ENCODE results near the gene MOB3B. TPM values are rescaled to one million over a fixed set of nuclear protein-coding genes. Genes with fewer than 3 reads are reported as not detected.

The MOB3B gene
- total RNA-seq, 1 donor from 2014 or later: 1.4 TPM

DNA sequence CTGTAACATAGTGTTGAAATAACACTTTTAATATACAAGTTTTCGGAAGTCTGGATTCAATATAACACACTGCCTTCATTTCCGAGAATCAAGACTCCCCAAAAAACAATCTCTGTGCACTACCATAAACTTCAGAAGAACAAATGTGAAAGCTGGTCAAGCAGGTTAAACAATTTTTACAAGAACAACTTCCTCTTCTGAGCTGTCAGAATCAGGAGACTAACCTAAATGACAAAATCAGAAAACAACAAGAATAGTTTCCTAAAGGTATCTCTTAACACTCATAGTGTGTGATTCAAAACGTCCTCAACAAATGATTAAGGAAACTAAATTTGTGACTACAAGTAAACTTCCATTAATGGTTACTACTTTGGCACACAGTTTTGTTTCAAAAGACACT lies 32.1 kb upstream of the MOB3B start:
- H3K36me3 ChIP-seq (ENCODE audit: control insufficient read depth, insufficient read depth, low read length): no peaks in the 10 kb centered on the region
- no peaks in the 10 kb centered on the region for H3K27me3 ChIP-seq (ENCODE audit: control insufficient read depth, insufficient read depth, low read length)
- H3K4me3 ChIP-seq (ENCODE audit: low read depth, low read length): no peak overlapping the region
- TF ChIP-seq, protein P1, sequence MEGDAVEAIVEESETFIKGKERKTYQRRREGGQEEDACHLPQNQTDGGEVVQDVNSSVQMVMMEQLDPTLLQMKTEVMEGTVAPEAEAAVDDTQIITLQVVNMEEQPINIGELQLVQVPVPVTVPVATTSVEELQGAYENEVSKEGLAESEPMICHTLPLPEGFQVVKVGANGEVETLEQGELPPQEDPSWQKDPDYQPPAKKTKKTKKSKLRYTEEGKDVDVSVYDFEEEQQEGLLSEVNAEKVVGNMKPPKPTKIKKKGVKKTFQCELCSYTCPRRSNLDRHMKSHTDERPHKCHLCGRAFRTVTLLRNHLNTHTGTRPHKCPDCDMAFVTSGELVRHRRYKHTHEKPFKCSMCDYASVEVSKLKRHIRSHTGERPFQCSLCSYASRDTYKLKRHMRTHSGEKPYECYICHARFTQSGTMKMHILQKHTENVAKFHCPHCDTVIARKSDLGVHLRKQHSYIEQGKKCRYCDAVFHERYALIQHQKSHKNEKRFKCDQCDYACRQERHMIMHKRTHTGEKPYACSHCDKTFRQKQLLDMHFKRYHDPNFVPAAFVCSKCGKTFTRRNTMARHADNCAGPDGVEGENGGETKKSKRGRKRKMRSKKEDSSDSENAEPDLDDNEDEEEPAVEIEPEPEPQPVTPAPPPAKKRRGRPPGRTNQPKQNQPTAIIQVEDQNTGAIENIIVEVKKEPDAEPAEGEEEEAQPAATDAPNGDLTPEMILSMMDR (IDR thresholded peaks at IDR 0.05; ENCODE audit: insufficient read depth, low read length, poor library complexity, severe bottlenecking): no peak
- no peak for DNase-seq (ENCODE audit: low read depth)

DNA sequence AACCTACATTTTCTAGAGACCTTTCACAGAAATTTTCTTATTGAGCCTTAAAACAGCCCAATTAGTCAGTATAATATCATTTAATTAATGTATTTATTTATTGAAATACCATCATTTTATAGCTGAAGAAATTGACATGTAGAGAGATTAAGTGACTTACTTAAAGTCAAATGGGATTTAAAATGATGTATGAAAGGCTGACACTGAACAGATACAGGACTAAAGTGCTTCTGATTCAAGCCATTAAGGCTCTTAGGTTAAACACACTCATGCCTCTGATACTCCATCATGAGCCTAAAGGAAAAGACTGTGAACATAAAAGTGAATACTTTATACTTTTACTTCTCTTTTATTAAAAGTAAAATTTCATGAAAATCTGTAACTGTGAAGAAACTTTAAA lies 30.8 kb upstream of the MOB3B start:
- TF ChIP-seq, protein P1 (IDR thresholded peaks at IDR 0.05; ENCODE audit: insufficient read depth, low read length, poor library complexity, severe bottlenecking): no peak
- DNase-seq (ENCODE audit: low read depth): no peak
- H3K27me3 ChIP-seq (ENCODE audit: control insufficient read depth, insufficient read depth, low read length): no peaks in the 10 kb centered on the region
- no peak overlapping the region for H3K4me3 ChIP-seq (ENCODE audit: low read depth, low read length)
- H3K36me3 ChIP-seq (ENCODE audit: control insufficient read depth, insufficient read depth, low read length): peaks cover 2% of the 10 kb centered on the region

DNA sequence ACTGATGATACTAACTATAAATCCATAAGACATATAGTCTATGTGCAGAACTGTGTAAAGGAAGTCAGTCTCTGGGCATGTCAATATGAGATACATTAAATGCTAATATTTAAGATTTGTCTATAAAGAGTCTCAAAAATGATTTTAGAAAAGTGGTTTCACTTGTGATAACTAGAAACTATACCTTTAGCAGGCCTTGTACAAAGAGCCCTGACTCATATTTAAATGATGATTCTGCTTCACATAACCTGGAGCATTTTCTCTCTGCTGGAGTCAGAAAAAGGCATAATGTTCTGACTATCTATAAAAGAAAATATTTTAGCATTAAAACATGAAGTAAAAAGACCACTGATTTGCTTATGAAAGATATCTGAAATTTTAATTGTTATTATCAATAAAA lies 28.7 kb upstream of the MOB3B start:
- TF ChIP-seq, protein P1 (IDR thresholded peaks at IDR 0.05; ENCODE audit: insufficient read depth, low read length, poor library complexity, severe bottlenecking): no peak
- Histone ChIP-seq H3K27me3 (ENCODE audit: control insufficient read depth, insufficient read depth, low read length) (no peaks in the 10 kb centered on the region), H3K36me3 (ENCODE audit: control insufficient read depth, insufficient read depth, low read length) (peaks cover 2% of the 10 kb centered on the region), H3K4me3 (ENCODE audit: low read depth, low read length) (no peak overlapping the region)
- DNase-seq (ENCODE audit: low read depth): no peak

DNA sequence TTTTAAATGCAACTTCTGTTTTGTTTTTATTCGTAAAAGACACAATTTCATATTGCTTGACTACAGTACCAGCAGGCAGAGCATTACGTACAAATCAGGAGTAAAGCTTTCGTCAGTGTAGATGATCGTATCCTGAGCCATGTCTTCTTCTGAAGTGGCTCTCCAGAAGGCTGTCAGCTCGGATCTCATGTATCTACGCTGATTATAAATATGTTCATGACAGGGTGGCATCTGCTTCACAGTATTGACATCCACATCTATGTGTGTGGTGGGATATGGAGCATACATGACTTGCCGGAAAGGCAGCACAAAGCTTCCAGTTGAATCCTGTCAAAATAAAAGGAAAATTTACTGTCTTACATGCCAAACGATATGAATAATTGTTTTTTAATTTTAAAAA lies 26.9 kb upstream of the MOB3B start:
- Histone ChIP-seq H3K36me3 (ENCODE audit: control insufficient read depth, insufficient read depth, low read length) (peaks cover 2% of the 10 kb centered on the region), H3K4me3 (ENCODE audit: low read depth, low read length) (no peak overlapping the region), H3K27me3 (ENCODE audit: control insufficient read depth, insufficient read depth, low read length) (no peaks in the 10 kb centered on the region)
- TF ChIP-seq, protein P1 (IDR thresholded peaks at IDR 0.05; ENCODE audit: insufficient read depth, low read length, poor library complexity, severe bottlenecking): no peak
- DNase-seq (ENCODE audit: low read depth): no peak

DNA sequence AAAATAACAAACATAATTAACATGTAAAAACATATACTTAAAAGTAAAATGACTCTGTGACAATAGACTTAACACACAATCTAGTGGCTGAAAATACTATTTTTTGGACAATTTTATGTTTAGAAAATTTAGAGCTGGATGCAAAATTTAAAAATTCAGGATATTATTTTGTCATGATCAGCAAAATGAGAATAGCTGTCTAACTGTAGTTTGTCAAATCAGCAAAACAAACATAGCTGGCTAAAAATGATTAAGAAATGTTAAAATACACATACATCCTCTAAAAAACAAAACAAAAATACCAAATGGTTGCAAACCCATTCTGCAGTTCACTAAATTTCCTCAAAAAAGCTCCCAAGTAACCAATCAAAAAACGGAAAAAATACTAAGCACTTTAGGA lies 25.1 kb upstream of the MOB3B start:
- Histone ChIP-seq H3K36me3 (ENCODE audit: control insufficient read depth, insufficient read depth, low read length) (peaks cover 2% of the 10 kb centered on the region), H3K27me3 (ENCODE audit: control insufficient read depth, insufficient read depth, low read length) (no peaks in the 10 kb centered on the region), H3K4me3 (ENCODE audit: low read depth, low read length) (no peak overlapping the region)
- TF ChIP-seq, protein P1 (IDR thresholded peaks at IDR 0.05; ENCODE audit: insufficient read depth, low read length, poor library complexity, severe bottlenecking): no peak
- DNase-seq (ENCODE audit: low read depth): no peak

DNA sequence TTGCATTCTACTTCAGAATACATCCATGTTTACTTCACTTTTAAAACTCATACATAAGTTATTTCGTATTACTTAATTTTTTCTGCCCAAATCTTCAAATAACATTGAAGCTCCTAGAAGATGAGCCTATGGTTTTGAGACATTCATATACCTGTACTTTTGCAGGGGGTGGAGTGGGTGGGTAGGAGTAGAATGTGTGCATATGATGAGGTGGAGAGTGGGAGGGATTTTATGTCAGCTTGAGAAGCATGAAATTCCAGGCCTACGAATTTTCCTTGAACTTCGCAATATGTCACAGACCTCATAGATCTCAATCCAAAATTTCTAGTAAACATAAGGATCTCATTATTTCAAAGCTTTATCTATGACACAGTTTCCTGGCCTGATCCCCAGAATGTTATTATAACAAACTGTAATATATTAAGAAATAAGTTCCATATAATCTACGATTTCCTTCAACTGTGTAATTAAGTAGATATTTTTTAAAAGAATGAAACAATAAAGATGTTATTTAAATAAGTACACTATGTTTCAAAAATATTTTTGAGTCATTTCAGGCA lies 19.7 kb upstream of the MOB3B start:
- TF ChIP-seq, protein P1 (IDR thresholded peaks at IDR 0.05; ENCODE audit: insufficient read depth, low read length, poor library complexity, severe bottlenecking): no peak

More for the DNA sequence above, 19.7 kb upstream of the MOB3B start:
- Histone ChIP-seq H3K27me3 (ENCODE audit: control insufficient read depth, insufficient read depth, low read length) (no peaks in the 10 kb centered on the region), H3K4me3 (ENCODE audit: low read depth, low read length) (no peak overlapping the region), H3K36me3 (ENCODE audit: control insufficient read depth, insufficient read depth, low read length) (no peaks in the 10 kb centered on the region)
- no peak for DNase-seq (ENCODE audit: low read depth)

Data from kidney epithelial cell (primary cell).